H9 (cell line): ENCODE results near the gene ATF7. TPM values are rescaled to one million over a fixed set of nuclear protein-coding genes. Genes with fewer than 3 reads are reported as not detected.

Experiments used
- DNase-seq: peaks from one replicate; pipeline ENCODE4 v3.0.0-alpha.2; 2017
- H2AFZ ChIP-seq: one replicate; pipeline ENCODE4 v1.6.1; 2013; ENCODE audit warnings: mild to moderate bottlenecking, low read length, control low read depth, moderate library complexity
- H2AK5ac ChIP-seq: 2 replicates; pipeline ENCODE4 v1.6.1; 2013; ENCODE audit warnings: low read length, control low read depth, mixed read lengths; ENCODE audit not compliant: insufficient read length
- H2BK120ac ChIP-seq: one replicate; pipeline ENCODE4 v1.6.1; 2013; ENCODE audit warnings: low read depth, mild to moderate bottlenecking, low read length, control low read depth, inconsistent platforms; ENCODE audit not compliant: poor library complexity, severe bottlenecking
- H2BK12ac ChIP-seq: 2 replicates; pipeline ENCODE4 v1.6.1; 2013; ENCODE audit warnings: low read length, control low read depth, mixed read lengths, low read depth; ENCODE audit not compliant: insufficient read length
- H2BK15ac ChIP-seq: 2 replicates; pipeline ENCODE4 v1.6.1; 2013; ENCODE audit warnings: low read depth, low read length, control low read depth
- H2BK20ac ChIP-seq: one replicate; pipeline ENCODE4 v1.6.1; 2013; ENCODE audit warnings: low read depth, mild to moderate bottlenecking, low read length, control low read depth, inconsistent platforms; ENCODE audit not compliant: poor library complexity, severe bottlenecking
- H2BK5ac ChIP-seq: 2 replicates; pipeline ENCODE4 v1.6.1; 2013; ENCODE audit warnings: low read length, control low read depth, mixed read lengths; ENCODE audit not compliant: insufficient read length
- H3K14ac ChIP-seq: 2 replicates; pipeline ENCODE4 v1.6.1; 2013; ENCODE audit warnings: low read length, control low read depth; ENCODE audit not compliant: insufficient read depth
- H3K18ac ChIP-seq: 2 replicates; pipeline ENCODE4 v1.6.1; 2013; ENCODE audit warnings: low read depth, mild to moderate bottlenecking, mixed read lengths, low read length, control low read depth; ENCODE audit not compliant: insufficient read length
- H3K23ac ChIP-seq: 2 replicates; pipeline ENCODE4 v1.6.1; 2013; ENCODE audit warnings: low read length, control low read depth, mixed read lengths, low read depth; ENCODE audit not compliant: insufficient read length
- H3K23me2 ChIP-seq: 2 replicates; pipeline ENCODE4 v1.6.1; 2013; ENCODE audit warnings: low read depth, mild to moderate bottlenecking, mixed read lengths, low read length, control low read depth; ENCODE audit not compliant: insufficient read length, poor library complexity, severe bottlenecking
- H3K27ac ChIP-seq: 2 replicates; pipeline ENCODE4 v1.5.1; 2013; ENCODE audit warnings: low read length, control low read depth, mixed read lengths, low read depth; ENCODE audit not compliant: insufficient read length
- H3K27me3 ChIP-seq: 2 replicates; pipeline ENCODE4 v1.6.1; 2013; ENCODE audit warnings: low read length, control low read depth, inconsistent platforms; ENCODE audit not compliant: insufficient read depth
- H3K4ac ChIP-seq: 2 replicates; pipeline ENCODE4 v1.6.1; 2013; ENCODE audit warnings: low read depth, mild to moderate bottlenecking, control low read depth, inconsistent platforms, low read length, moderate library complexity
- H3K4me1 ChIP-seq: 2 replicates; pipeline ENCODE4 v1.6.1; 2013; ENCODE audit warnings: low read length, control low read depth, inconsistent platforms; ENCODE audit not compliant: insufficient read depth
- H3K4me2 ChIP-seq: 2 replicates; pipeline ENCODE4 v1.6.1; 2013; ENCODE audit warnings: low read length, control low read depth, mixed read lengths; ENCODE audit not compliant: insufficient read length, insufficient read depth
- H3K56ac ChIP-seq: 2 replicates; pipeline ENCODE4 v1.6.1; 2013; ENCODE audit warnings: low read depth, mild to moderate bottlenecking, mixed read lengths, low read length, control low read depth; ENCODE audit not compliant: insufficient read length
- H3K79me1 ChIP-seq: 2 replicates; pipeline ENCODE4 v1.6.1; 2013; ENCODE audit warnings: low read depth, mild to moderate bottlenecking, moderate library complexity, low read length, control low read depth, inconsistent platforms; ENCODE audit not compliant: insufficient read depth, poor library complexity, severe bottlenecking
- H3K79me2 ChIP-seq: 2 replicates; pipeline ENCODE4 v1.6.1; 2013; ENCODE audit warnings: low read length, control low read depth, inconsistent platforms; ENCODE audit not compliant: insufficient read depth
- H3K9ac ChIP-seq: 2 replicates; pipeline ENCODE4 v1.6.1; 2013; ENCODE audit warnings: low read length, control low read depth, mixed read lengths; ENCODE audit not compliant: insufficient read length; ENCODE audit errors: extremely low read depth
- H3K9me3 ChIP-seq: one replicate; pipeline ENCODE4 v1.6.1; 2013; ENCODE audit warnings: low read depth, low read length, inconsistent platforms; ENCODE audit not compliant: control insufficient read depth
- H3T11ph ChIP-seq: one replicate; pipeline ENCODE4 v1.6.1; 2013; ENCODE audit warnings: mild to moderate bottlenecking, low read length, control low read depth, inconsistent platforms
- H4K20me1 ChIP-seq: one replicate; pipeline ENCODE4 v1.6.1; 2013; ENCODE audit not compliant: control insufficient read depth, insufficient read length, insufficient read depth
- H4K5ac ChIP-seq: 2 replicates; pipeline ENCODE4 v1.6.1; 2013; ENCODE audit warnings: low read depth, mild to moderate bottlenecking, mixed read lengths, low read length, control low read depth; ENCODE audit not compliant: insufficient read length
- H4K8ac ChIP-seq: replicated peaks from 2 replicates; pipeline ENCODE4 v1.6.1; 2013; ENCODE audit warnings: low read length, control low read depth, mixed read lengths, low read depth; ENCODE audit not compliant: insufficient read length
- H4K91ac ChIP-seq: 2 replicates; pipeline ENCODE4 v1.6.1; 2013; ENCODE audit warnings: low read depth, mild to moderate bottlenecking, moderate library complexity, mixed read lengths, low read length, control low read depth; ENCODE audit not compliant: insufficient read length
- H3K27ac Mint-ChIP-seq, 3 experiments: 2 replicates in 2 of 3; 3 replicates in 1 of 3; pipeline ENCODE4 v1.8.0; 2020 to 2021; ENCODE audit warnings: mixed read lengths in 3 of 3, mild to moderate bottlenecking in 1 of 3, moderate library complexity in 1 of 3
- H3K27me3 Mint-ChIP-seq: 2 replicates; pipeline ENCODE4 v1.8.0; 2021; ENCODE audit warnings: low read depth, mild to moderate bottlenecking, moderate library complexity, mixed read lengths
- H3K36me3 Mint-ChIP-seq, 3 experiments: 2 replicates in 2 of 3; 3 replicates in 1 of 3; pipeline ENCODE4 v1.8.0; 2020 to 2021; ENCODE audit warnings: low read depth in 3 of 3, mixed read lengths in 3 of 3; ENCODE audit not compliant: insufficient read depth in 1 of 3
- H3K4me1 Mint-ChIP-seq, 2 experiments: 2 replicates each; pipeline ENCODE4 v1.8.0; 2020; ENCODE audit warnings: mixed read lengths in 2 of 2
- H3K4me3 Mint-ChIP-seq, 2 experiments: 2 replicates in 1 of 2; 3 replicates in 1 of 2; pipeline ENCODE4 v1.8.0; 2020 to 2021; ENCODE audit warnings: mild to moderate bottlenecking in 2 of 2, mixed read lengths in 2 of 2, moderate library complexity in 1 of 2
- H3K9me3 Mint-ChIP-seq, 2 experiments: 2 replicates in 1 of 2; 3 replicates in 1 of 2; pipeline ENCODE4 v1.8.0; 2020; ENCODE audit warnings: mild to moderate bottlenecking in 2 of 2, mixed read lengths in 2 of 2, moderate library complexity in 1 of 2
- WGBS: extraction: QIAGEN DNeasy Blood & Tissue Kit; methylation state at CpG from one replicate; pipeline ENCODE4 v1.1.7; 2013; ENCODE audit warnings: missing lambda C conversion rate, low lambda C conversion rate, mixed read lengths; ENCODE audit not compliant: insufficient read length; ENCODE audit errors: extremely low coverage; 5-methylcytosine and 5-hydroxymethylcytosine counted together
- total RNA-seq: library from RNA; stranded (reverse); gene quantifications from 2 replicates; pipeline ENCODE4 v1.2.1, GENCODE V29; 2021
- TF ChIP-seq, protein P1 (sequence below): fragments of 200-600 bp; sonication (generic); conservative IDR thresholded peaks from 3 replicates; pipeline ENCODE4 v1.8.0; 2021; ENCODE audit warnings: antibody characterized with exemption, mild to moderate bottlenecking

Gene ATF7
- total RNA-seq, 1 experiment from 2014 or later: 17.7 TPM

DNA sequence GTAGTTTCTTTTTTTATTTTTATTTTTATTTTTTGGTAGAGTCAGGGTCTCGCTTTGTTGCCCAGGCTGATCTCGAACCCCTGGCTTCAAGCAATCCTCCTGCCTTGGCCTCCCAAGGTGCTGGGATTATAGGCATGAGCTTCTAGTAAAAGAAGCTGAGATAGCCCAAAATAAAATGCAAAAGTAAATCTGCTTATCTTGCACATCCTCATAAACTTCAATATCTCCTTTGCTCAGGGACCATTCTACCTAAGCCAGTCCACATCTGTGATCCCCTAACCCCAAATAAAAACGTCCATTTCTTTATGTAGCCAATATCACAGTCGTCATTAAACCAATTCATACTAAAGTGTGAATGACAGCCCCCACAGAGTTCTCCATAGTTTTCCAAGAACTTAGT is 36.3 kb downstream of the ATF7 start:
- H4K8ac ChIP-seq: no peak overlapping the region

More for the DNA sequence above, 36.3 kb downstream of the ATF7 start:
- H3K9me3 Mint-ChIP-seq: no peaks in the 10 kb centered on the region
- H2BK20ac ChIP-seq: no peak overlapping the region
- no peak overlapping the region for H2BK12ac ChIP-seq
- H4K20me1 ChIP-seq: no peaks in the 10 kb centered on the region
- TF ChIP-seq, protein P1, sequence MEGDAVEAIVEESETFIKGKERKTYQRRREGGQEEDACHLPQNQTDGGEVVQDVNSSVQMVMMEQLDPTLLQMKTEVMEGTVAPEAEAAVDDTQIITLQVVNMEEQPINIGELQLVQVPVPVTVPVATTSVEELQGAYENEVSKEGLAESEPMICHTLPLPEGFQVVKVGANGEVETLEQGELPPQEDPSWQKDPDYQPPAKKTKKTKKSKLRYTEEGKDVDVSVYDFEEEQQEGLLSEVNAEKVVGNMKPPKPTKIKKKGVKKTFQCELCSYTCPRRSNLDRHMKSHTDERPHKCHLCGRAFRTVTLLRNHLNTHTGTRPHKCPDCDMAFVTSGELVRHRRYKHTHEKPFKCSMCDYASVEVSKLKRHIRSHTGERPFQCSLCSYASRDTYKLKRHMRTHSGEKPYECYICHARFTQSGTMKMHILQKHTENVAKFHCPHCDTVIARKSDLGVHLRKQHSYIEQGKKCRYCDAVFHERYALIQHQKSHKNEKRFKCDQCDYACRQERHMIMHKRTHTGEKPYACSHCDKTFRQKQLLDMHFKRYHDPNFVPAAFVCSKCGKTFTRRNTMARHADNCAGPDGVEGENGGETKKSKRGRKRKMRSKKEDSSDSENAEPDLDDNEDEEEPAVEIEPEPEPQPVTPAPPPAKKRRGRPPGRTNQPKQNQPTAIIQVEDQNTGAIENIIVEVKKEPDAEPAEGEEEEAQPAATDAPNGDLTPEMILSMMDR: no peak
- no peak for DNase-seq
- no peak overlapping the region for H2BK5ac ChIP-seq
- H3K27ac ChIP-seq: no peak overlapping the region
- no peak overlapping the region for H3K56ac ChIP-seq
- H4K5ac ChIP-seq: no peak overlapping the region
- no peaks in the 10 kb centered on the region for H3K36me3 Mint-ChIP-seq
- H3K4ac ChIP-seq: no peak overlapping the region
- no CpG with 5 or more reads among the region's 4 CpGs for WGBS
- no peak overlapping the region for H3K27ac Mint-ChIP-seq
- no peak overlapping the region for H3K14ac ChIP-seq
- no peak overlapping the region for H3K4me2 ChIP-seq
- no peak overlapping the region for H3K9ac ChIP-seq
- no peak overlapping the region for H2BK15ac ChIP-seq
- no peaks in the 10 kb centered on the region for H3K27me3 Mint-ChIP-seq
- no peak overlapping the region for H3K4me3 Mint-ChIP-seq
- H4K91ac ChIP-seq: no peak overlapping the region
- H3K9me3 ChIP-seq: no peaks in the 10 kb centered on the region
- H3K4me1 ChIP-seq: 0 out of 2 replicates have a peak, but pooled peaks cover 3% of the 10 kb centered on the region
- H3K23me2 ChIP-seq: no peaks in the 10 kb centered on the region
- H3K79me1 ChIP-seq: no peaks in the 10 kb centered on the region
- no peak overlapping the region for H2AFZ ChIP-seq
- no peak overlapping the region for H2AK5ac ChIP-seq
- no peak overlapping the region for H3K18ac ChIP-seq
- no peaks in the 10 kb centered on the region for H3K27me3 ChIP-seq
- no peak overlapping the region for H3T11ph ChIP-seq
- peaks cover 11 to 17% of the 10 kb centered on the region in 2 experiments for H3K4me1 Mint-ChIP-seq
- H3K23ac ChIP-seq: no peak overlapping the region
- no peak overlapping the region for H2BK120ac ChIP-seq
- H3K79me2 ChIP-seq: no peaks in the 10 kb centered on the region
